Stimulated activated CD8-positive, alpha-beta memory T cell treated with anti-CD3 and anti-CD28 coated beads, Interleukin-4, amount 100 ng/mL, for 48 hours (primary cell): ENCODE data around the gene SUPT20H.
"Not testable (repeated sequence)": the region's sequence is repeated elsewhere in the genome, so short reads cannot be mapped to it uniquely, and the experiment has no call there.

Source experiments
- DNase-seq: peaks from one replicate; pipeline ENCODE4 v3.0.0-alpha.2; 2020

SUPT20H gene

DNA sequence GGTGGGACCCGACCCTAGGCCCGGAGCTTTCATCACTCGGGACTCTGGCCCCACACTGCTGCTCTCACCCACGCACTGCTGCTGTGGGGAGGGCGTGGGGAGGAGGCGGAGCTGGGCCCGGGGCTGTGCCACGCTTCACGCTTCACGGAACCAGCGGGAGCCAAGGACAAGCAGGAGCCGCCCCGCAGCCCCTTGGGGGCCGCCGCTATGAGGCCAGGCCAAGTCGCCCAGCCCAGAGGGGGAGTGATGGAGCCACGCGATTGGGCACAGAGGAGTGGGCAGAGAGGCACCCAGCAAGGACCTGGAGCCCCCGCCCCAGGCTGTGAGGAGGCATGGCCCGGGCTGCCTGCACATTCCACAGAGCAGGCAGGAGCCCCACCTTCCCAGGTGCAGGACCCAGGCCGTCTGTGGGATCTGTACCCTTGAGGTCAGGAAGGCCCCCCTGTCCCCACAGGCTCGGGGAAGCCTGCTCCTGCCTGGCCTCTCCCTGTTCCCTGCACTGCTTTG, 10.2 kb upstream of the SUPT20H start:
- no peak for DNase-seq

GRCh38 chr13:37068962-37069361, 9.5 kb upstream of the SUPT20H start:
- no peak for DNase-seq

DNA sequence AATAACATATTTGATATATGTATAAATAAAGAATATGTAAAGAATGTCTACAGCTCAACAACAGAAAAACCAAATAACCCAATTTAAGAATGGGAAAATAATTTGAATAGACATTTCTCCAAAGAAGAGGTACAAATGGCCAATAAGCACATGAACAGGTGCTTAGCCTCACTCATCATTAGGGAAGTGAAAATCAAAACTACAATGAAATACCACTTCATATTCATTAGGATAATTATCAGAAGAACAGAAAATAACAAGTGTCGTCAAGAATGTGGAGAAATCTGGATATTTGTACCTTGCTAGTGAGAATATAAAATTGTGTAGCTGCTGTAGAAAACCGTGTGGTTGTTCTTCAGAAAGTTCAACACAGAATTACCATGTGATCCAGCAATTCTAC, 8.4 kb upstream of the SUPT20H start:
- DNase-seq, result no peak

DNA sequence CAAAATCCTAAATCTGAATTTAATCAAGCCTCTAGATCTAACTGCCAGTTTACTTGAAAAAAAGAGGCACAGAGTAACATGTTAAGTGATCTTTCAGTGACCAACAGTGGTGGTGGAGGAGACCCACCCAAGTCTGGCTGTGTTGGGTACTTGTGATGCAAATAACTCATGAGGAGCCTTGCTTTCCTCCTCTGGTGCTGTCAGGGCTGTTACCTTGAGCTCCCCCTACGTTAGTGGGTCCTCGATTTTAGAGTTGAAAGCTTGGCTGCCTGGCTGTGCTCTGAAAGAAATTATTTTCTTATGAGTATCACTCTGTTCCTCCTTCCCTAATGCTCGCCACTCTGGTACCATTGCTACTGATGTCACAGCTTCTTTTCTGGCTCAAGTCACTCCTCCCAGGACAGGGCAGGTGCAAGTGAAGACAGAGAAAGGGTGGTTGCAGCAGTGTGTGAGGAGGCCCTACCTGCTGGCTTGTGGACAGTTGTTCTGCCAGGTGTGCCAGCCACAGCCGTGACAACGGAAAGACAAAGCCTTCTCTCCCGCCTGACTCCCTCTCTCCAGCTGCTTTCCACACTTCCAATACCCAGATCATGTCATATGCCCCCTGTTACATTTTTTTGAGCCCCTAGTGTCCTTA, 6.5 kb upstream of the SUPT20H start:
- DNase-seq, result no peak

- DNase-seq, result no peak
These were observed 332 bp upstream of the SUPT20H start for GRCh38 chr13:37059848-37060192.

- not testable (repeated sequence) for DNase-seq
These were observed 3.3 kb downstream of the SUPT20H start for GRCh38 chr13:37056228-37056627.

- DNase-seq, result not testable (repeated sequence)
These were observed 6.4 kb downstream of the SUPT20H start for GRCh38 chr13:37053111-37053510.

DNA sequence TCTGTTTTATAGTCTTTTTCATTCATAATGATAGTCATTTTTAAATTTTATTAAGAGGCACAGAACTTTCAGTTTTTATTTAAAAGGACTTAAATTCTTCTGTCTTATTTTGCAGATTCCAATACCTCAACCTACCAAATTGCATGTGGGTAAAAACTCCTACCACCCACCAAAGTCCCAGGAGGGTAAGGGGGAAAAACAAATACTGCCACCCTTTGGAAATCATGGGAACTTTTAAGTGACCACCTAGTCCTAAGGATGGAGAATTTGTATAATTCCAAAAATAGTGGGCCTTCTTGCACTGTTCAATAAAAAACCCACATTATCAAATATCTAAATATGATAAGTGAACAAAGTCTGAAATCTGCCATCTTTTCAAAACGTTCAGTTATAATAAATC, 9.7 kb downstream of the SUPT20H start:
- no peak for DNase-seq

- no peak for DNase-seq
These were observed 11.6 kb downstream of the SUPT20H start for GRCh38 chr13:37047846-37048245.

GRCh38 chr13:37047032-37047431, 12.5 kb downstream of the SUPT20H start:
- no peak for DNase-seq

- no peak for DNase-seq
These were observed 13.4 kb downstream of the SUPT20H start for GRCh38 chr13:37046062-37046461.

DNA sequence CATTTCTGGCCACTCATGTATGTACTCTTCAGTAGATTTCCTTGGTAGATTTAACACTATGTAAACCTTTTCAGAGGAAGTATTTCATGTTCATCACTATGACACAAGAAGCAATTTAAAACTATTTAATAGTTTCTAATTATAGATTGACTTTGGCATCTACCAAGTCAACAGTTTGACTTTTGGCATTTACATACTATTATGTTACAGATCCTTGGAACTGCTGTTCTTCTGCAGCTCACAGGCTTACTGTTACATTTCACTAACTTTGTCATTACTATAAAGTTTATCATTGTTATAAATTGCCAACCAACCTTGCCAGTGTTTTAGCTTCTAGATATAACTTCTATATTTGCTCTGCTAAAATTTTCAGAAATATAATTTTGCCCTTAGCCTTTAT, 18.7 kb downstream of the SUPT20H start:
- DNase-seq, result no peak

- DNase-seq, result no peak
These were observed 19.6 kb downstream of the SUPT20H start for GRCh38 chr13:37039896-37040295.

DNA sequence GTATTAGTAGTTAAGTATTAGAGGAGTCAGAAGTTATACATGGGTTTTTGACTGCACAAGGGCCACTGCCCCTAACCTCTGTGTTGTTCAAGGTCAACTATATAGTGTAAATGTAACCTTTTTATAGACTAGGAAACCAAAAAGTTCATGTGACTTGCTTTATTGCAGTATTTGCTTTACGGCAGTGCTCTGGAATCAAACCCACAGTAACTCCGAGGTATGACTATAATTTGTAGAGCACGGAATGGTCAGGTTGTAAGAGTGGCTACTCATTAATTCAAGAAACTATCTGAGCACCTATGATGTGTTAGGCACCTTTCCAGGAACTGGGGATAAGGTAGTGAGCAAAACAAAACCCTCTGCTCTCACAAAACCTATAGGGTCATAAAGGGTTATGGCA, 22.2 kb downstream of the SUPT20H start:
- DNase-seq, result no peak

DNA sequence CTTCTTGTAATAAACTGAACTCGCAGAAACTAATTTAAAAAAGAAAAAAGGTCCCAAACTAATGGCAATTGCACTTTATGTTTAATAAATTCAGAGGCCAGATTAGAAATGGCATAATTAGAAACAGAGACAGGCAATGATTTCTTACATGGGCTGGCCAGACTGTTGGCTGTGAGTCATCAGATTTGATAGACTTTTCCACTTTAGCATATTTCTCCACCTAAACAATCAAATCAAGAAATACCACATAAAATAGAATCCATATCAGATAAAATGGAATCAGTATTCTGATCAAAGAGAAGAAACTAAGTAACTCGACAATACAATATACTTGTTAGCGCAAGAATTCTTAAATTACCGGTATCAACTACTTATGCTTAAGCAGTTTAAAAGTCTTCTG, 29.9 kb downstream of the SUPT20H start:
- DNase-seq, result no peak

DNA sequence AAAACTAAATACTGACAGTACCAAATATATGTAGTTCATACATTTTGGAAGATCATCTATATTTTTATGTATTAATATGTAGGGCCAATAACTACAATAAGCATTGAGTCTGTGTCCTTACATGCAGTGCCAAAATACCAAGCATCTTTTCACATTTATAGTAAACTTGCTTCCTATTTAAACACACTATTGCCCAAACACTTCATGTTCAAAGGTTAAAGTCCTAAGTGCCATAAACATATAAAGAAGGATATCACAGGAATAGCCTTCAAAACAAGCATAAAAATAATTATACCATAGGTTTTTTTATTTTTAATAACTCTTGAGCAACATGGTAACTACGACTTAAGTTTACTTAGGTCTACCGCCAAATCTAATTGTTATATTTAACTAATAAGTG, 31.8 kb downstream of the SUPT20H start:
- DNase-seq, result no peak

DNA sequence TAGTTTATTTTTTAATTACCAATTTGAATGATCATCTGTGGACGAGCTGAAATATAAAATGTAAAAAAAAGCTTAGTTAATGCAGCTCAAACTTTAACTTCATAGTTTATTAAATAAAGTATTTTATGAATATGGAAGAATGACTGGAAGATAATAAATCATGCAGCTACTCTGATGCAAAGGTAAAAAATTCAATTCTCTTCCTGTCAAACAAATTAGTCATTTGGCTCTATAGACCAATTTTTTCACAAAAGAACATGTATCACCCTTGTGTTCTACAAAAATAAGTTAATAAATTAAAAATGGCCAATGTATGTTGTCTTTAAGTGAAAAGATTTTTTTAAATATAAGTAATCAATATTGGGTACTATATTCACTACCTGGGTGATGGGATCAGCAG, 32.7 kb downstream of the SUPT20H start:
- no peak for DNase-seq

- DNase-seq, result no peak
These were observed 35.6 kb downstream of the SUPT20H start for GRCh38 chr13:37023871-37024270.

GRCh38 chr13:37014609-37015008, 44.9 kb downstream of the SUPT20H start:
- no peak for DNase-seq

- DNase-seq, result no peak
These were observed 47.7 kb downstream of the SUPT20H start for GRCh38 chr13:37011788-37012187.

GRCh38 chr13:37011002-37011401, 48.5 kb downstream of the SUPT20H start:
- no peak for DNase-seq

DNA sequence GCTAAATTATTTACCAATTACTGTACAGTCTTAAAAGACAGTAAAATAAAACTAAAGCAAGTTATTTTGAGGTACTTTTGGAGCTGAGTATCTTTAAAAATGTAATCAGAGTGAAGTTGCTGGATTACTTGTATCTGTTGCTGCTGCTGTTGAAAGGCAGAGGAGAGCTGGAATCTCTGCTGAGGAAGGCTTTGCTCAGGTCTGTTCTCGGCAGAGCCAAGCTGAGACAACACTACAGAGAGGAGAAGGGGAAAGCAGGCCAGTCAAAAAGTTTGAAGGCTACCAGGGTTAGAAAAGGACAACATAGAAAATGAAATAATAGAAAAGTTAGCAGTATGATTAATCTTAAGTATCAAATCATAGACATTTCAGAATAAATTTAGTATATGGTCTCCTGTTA, 49.1 kb downstream of the SUPT20H start:
- DNase-seq, result no peak

DNA sequence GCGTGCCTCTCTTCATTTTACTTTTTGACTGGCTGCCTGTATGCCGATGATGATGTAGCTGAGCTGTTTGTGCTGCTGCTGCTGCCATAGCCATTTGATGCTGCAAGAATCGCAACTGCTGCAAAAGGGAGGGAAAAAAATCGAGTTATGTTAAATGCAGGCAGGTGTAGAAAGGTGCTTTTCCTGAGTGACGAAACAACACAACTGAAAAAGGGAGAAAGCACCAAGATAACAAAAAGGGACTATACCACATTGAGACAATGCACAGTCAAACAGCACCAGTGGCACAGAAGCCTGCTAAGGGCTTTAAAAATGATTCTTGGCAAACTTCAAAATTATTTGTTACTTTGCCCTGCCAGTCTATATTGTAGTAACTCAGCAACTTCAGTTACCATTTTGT, 49.8 kb downstream of the SUPT20H start:
- no peak for DNase-seq

- DNase-seq, result no peak
These were observed 57.6 kb downstream of the SUPT20H start for GRCh38 chr13:37001921-37002250.

DNA sequence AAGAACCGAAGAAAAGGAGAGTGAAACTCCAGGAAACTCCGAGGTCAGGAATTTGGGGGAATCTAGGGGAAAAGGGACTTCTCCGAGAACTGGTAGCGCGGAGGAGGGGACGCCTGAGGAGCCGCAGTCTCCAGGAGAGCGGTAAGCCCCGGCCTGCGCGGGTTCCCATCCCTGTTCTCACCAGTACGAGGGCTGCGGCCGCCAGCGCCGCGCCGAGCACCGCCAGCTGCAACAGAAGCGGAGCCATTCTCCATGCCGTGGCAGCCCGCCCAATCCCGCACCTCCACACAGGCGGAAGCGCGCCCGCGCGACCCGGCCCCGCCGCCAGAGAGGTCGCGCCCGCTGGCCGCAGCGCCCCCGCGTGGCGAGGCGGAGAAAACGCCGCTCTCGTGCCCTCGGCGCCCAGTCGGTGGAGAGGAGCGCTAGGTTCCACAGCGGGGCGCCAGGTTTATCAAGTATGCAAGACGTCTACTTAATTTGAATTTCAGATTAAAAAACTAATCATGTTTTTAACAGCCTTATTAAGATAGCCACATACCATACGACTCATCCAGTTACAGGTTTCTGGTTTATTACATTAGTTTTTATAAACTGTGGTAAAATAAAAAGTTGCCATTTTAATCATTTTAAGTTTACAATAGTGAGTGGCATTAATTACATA, 60.3 kb downstream of the SUPT20H start, which contains the start of gene ALG5:
ALG5 (minus strand) TSS at position 287 of the 661 bp plus-strand sequence; CDS start at position 247, 40 bp downstream.
- peak; percentile 91 for DNase-seq
